ENCODE data around the gene IST1.

Gene IST1

DNA sequence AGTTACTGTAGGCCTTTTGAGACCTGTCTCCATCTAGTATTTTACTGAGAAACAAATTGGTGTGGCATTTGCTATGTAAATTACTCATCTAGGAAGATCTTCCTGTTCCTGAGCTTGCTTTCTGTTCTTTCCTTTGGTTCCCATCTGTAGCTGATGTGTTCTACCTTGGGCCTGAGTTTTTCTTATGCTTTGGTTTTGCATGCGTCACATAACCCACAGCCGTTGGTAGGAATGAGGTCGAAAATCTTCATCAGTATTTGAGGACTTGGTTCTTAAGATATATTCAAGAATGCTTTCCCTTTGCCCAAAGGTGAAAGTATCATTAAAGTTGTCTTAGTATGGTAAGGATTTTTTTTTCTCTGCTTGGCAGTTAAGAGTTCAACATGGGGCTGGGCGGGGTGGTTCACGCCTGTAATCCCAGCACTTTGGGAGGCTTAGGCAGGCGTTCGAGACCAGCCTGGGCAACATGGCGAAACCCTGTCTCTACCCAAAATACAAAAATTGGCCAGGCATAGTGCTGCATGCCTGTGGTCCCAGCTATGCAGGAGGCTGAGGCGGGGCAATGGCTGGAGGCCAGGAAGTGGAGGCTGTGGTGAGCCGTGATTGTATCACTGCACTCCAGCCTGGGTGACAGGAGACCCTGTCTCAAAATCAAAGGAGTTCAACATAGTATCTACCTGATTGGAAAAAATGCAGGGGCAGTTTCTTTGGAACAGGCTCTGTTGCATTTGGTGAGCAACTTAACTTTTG, 28.8 kb downstream of the IST1 start:
- Histone ChIP-seq H3K27ac (no peak overlapping the region), H3K9me3 (no peaks in the 10 kb centered on the region), H3K4me3 (ENCODE audit: low read depth in 1 of 2, low read length in 1 of 2) (no peak overlapping the region), H3K27me3 (no peaks in the 10 kb centered on the region), H3K36me3 (peaks cover 100% of the 10 kb centered on the region), H3K4me1 (ENCODE audit: control insufficient read depth in 1 of 2, insufficient read depth in 1 of 2, low read depth in 1 of 2, low read length in 1 of 2) (peaks cover 0 to 2% of the 10 kb centered on the region in 2 experiments)
- TF ChIP-seq, protein P1, sequence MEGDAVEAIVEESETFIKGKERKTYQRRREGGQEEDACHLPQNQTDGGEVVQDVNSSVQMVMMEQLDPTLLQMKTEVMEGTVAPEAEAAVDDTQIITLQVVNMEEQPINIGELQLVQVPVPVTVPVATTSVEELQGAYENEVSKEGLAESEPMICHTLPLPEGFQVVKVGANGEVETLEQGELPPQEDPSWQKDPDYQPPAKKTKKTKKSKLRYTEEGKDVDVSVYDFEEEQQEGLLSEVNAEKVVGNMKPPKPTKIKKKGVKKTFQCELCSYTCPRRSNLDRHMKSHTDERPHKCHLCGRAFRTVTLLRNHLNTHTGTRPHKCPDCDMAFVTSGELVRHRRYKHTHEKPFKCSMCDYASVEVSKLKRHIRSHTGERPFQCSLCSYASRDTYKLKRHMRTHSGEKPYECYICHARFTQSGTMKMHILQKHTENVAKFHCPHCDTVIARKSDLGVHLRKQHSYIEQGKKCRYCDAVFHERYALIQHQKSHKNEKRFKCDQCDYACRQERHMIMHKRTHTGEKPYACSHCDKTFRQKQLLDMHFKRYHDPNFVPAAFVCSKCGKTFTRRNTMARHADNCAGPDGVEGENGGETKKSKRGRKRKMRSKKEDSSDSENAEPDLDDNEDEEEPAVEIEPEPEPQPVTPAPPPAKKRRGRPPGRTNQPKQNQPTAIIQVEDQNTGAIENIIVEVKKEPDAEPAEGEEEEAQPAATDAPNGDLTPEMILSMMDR (IDR thresholded peaks at IDR 0.05), result no peak

DNA sequence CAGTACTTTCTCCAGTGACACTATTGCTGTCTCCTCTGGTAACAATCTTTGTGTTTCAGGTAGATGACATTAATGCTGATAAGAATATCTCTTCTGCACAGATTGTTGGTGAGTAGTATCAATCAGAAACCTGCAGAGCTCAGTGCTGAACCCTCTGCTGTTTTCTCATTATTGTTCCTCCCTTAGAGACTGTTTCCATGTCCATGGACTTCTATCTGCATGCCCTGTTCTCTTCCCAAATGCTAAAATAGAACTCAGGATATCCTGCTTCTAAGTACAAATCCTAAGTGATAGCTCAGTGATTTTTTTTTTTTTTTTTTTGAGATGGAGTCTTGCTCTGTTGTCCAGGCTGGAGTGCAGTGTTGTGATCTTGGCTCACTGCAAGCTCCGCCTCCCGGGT, 29.4 kb downstream of the IST1 start:
- peaks cover 100% of the 10 kb centered on the region for H3K36me3 ChIP-seq
- H3K4me1 ChIP-seq (ENCODE audit: control insufficient read depth in 1 of 2, insufficient read depth in 1 of 2, low read depth in 1 of 2, low read length in 1 of 2), result no peaks in the 10 kb centered on the region
- TF ChIP-seq, protein P1 (IDR thresholded peaks at IDR 0.05), result no peak

DNA sequence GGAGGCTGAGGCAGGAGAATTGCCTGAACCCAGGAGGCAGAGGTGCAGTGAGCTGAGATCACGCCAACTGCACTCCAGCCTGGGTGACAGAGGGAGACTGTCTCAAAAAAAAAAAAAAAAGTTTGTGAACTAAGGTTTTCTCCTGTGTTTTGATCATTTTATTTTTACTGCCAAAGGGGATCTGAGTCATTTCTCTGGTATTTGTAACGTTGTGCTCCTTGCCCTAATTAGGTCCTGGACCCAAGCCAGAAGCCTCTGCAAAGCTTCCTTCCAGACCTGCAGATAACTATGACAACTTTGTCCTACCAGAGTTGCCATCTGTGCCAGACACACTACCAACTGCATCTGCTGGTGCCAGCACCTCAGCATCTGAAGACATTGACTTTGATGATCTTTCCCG, 32.1 kb downstream of the IST1 start:
- Histone ChIP-seq H3K27ac (no peak overlapping the region), H3K27me3 (no peaks in the 10 kb centered on the region), H3K4me1 (ENCODE audit: control insufficient read depth in 1 of 2, insufficient read depth in 1 of 2, low read depth in 1 of 2, low read length in 1 of 2) (no peaks in the 10 kb centered on the region), H3K9me3 (no peaks in the 10 kb centered on the region), H3K4me3 (ENCODE audit: low read depth in 1 of 2, low read length in 1 of 2) (no peak overlapping the region), H3K36me3 (peaks cover 96% of the 10 kb centered on the region)
- TF ChIP-seq, protein P1 (IDR thresholded peaks at IDR 0.05), result no peak

More for the DNA sequence above, 29.4 kb downstream of the IST1 start:
- Histone ChIP-seq H3K9me3 (no peaks in the 10 kb centered on the region), H3K4me3 (ENCODE audit: low read depth in 1 of 2, low read length in 1 of 2) (no peak overlapping the region), H3K27me3 (no peaks in the 10 kb centered on the region), H3K27ac (no peak overlapping the region)

DNA sequence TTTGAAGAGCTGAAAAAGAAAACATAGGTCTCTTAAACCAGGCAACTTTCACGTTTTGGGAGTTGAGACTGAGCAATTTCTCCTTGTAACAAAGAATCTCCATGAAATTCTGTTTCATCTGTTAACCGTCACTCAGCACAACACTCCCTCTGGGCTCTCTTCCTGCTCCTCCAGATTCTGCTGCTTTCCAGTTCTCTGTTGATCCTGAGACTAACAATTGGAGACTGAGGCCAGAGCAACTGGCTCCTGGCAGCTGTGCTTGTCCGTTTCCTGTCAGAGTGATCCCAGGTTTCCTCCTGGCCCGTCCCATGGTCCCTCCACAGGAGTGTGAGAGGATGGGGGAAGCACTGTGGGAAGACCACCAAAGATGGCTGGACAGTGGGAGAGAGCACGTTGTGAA, 32.5 kb downstream of the IST1 start:
- H3K36me3 ChIP-seq, result peaks cover 92% of the 10 kb centered on the region
- TF ChIP-seq, protein P1 (IDR thresholded peaks at IDR 0.05), result no peak
- no peak overlapping the region for H3K4me3 ChIP-seq (ENCODE audit: low read depth in 1 of 2, low read length in 1 of 2)
- H3K27ac ChIP-seq, result no peak overlapping the region
- H3K4me1 ChIP-seq (ENCODE audit: control insufficient read depth in 1 of 2, insufficient read depth in 1 of 2, low read depth in 1 of 2, low read length in 1 of 2), result no peaks in the 10 kb centered on the region
- H3K9me3 ChIP-seq, result no peaks in the 10 kb centered on the region
- H3K27me3 ChIP-seq, result no peaks in the 10 kb centered on the region

DNA sequence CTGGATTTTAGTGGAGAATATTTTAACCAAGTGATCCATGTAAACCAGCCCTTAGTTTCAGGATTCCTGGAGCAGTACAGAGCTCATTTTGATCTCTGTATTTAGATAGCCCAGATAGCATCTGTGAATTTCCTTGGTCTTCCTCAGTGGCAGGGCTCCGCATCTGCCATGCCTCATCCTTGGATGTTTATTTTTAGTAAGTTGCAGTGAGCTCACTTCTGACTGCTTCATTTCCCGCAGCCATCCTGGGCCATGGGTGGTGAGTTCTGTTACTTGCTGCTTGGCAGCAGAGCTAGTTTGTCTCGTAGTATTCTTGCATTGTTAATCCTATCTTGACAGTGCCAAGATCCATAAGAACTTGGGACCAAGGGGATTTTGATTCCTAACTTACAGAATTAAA, 33.7 kb downstream of the IST1 start:
- no peak overlapping the region for H3K4me3 ChIP-seq (ENCODE audit: low read depth in 1 of 2, low read length in 1 of 2)
- H3K27me3 ChIP-seq, result no peaks in the 10 kb centered on the region
- H3K36me3 ChIP-seq, result peaks cover 92% of the 10 kb centered on the region
- TF ChIP-seq, protein P1 (IDR thresholded peaks at IDR 0.05), result no peak
- no peaks in the 10 kb centered on the region for H3K4me1 ChIP-seq (ENCODE audit: control insufficient read depth in 1 of 2, insufficient read depth in 1 of 2, low read depth in 1 of 2, low read length in 1 of 2)
- H3K27ac ChIP-seq, result no peak overlapping the region
- H3K9me3 ChIP-seq, result no peaks in the 10 kb centered on the region

All from neutrophil (primary cell).